Ramos (cell line): ENCODE data around the gene RHOH.
"Not testable (repeated sequence)": the region's sequence is repeated elsewhere in the genome, so short reads cannot be mapped to it uniquely, and the experiment has no call there.

Source experiments
- in situ Hi-C: fragments of 300-500 bp; cut with MboI; formaldehyde crosslinking; loops from one replicate; pipeline ENCODE4 v1.14.3; 2022; ENCODE audit warnings: low sequenced_read_pairs; ENCODE audit not compliant: unreplicated experiment

Gene RHOH, protein sequence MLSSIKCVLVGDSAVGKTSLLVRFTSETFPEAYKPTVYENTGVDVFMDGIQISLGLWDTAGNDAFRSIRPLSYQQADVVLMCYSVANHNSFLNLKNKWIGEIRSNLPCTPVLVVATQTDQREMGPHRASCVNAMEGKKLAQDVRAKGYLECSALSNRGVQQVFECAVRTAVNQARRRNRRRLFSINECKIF

DNA sequence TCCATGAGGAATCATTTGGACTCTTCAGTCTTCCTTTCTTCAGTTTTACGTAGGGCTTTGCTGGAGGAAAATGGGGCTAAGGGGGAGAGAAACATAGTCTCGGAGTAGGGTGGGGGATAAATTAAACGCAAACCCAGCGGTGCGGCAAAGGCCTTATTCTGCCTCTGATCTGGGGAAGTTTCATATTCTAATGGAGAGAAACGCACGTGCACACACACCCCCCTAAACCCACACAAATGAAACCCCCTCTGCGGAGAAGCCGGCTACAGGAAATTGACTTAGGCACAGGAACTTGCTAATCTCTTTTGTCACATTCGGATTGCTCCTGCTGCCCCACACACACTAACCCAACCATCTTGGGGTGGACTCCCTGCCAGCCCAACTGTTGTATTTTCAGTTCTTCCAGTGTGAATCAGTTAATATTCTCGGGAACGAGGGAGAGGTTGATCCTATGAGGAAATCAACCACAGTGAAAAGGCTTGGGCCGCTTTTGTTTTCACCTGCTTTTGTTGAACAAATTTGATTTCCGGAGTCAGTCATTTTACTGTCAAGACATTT, at the start of gene RHOH:
TSS of gene RHOH (plus strand) at position 308 of the 558 bp plus-strand sequence. CDS start 46,356 bp downstream, outside the sequence.
- in situ Hi-C loops: loop anchor here (5.0 to 25.0 kb wide), 3 partner anchors 110 to 1435 kb away; no protein-coding TSS in a partner anchor

DNA sequence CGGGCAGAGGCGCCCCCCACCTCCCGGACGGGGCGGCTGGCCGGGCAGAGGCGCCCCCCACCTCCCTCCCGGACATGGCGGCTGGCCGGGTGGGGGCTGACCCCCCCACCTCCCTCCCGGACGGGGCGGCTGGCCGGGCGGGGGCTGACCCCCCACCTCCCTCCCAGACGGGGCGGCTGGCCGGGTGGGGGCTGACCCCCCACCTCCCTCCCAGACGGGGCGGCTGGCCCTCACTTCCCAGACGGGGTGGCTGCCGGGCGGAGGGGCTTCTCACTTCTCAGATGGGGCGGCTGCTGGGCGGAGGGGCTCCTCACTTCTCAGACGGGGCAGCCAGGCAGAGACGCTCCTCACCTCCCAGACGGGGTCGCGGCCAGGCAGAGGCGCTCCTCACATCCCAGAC, 49.3 kb upstream of the RHOH start:
- in situ Hi-C loops: not testable (repeated sequence)

DNA sequence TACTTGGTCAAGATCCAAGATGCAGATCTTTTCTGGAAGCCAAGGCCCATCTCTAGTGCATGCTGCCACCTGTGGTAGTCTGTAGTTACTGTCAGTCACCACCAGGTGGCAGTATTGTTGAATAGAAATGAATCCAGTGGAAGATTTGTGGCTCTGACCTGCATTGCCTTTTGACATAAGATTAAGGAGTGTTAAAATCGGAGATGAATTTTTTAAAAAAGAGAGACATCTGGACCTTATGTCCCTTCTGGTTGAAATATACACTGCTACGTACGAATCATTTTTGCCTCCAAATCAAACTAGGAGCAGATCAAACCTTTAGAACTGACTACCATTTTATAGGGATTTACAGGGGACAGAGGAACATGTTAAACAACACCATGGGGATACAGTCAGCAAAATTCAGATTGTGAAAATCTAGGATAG, 46.9 kb upstream of the RHOH start:
- in situ Hi-C loops: loop anchor here (5.0 kb wide), 1 partner anchor 162 kb away; no protein-coding TSS in a partner anchor

DNA sequence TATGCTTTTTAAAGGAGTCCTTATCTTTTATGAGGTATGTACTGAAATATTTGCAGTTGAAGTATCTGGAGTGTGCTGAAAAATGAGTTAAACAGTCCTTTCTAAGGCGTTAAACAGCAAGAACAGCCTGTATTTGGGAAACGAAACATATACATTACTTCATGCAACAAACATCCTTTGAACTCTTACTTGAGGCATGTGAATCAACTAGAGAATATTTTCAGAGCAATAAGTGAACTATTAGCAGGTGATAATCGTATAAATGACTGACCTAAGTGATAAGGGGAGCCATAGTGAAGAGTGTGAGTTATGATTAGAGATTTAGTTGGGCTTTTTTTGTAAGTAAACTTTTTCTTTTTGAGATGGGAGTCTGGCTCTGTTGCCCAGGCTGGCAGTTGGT, 45.9 kb upstream of the RHOH start:
- in situ Hi-C loops: loop anchor here (5.0 kb wide), 1 partner anchor 161 kb away; no protein-coding TSS in a partner anchor

DNA sequence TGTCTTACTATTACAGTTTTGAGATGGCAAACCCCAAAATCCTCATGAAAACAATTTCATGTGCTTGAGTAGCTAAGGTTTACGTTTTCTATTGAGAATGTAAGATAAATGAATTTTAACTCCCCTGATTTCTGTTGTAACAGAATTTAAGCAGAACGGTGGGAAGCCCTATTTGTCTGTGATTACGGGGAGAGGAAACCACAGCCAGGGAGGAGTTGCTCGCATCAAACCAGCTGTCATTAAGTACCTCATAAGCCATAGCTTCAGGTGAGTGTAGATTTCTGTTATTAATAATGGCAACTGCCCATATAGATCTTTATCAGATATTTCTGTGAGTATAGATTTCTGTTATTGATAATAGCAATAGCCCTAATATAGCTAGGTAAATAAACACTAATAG, 44.2 kb upstream of the RHOH start:
- in situ Hi-C loops: loop anchor here (5.0 kb wide), 1 partner anchor 160 kb away; no protein-coding TSS in a partner anchor

DNA sequence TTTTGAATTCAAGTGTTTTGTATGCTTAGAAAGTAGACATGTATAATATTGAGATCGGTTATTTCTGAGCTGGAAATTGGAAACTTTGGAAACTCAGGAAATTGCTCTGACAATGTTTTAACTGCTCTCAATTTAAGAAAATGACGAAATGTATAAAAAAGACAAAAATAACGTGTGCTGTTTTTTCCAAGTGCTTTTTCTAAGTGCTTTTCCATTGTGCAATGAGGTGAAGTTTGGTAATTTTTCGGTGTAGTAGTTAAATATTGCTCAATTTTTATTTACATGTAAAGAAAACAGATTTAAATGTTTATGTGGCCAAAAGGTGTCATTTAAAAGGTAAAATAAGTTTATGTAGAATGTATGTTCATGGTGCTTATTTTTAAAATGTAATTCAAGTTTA, 39.4 kb upstream of the RHOH start:
- in situ Hi-C loops: no loop called here

DNA sequence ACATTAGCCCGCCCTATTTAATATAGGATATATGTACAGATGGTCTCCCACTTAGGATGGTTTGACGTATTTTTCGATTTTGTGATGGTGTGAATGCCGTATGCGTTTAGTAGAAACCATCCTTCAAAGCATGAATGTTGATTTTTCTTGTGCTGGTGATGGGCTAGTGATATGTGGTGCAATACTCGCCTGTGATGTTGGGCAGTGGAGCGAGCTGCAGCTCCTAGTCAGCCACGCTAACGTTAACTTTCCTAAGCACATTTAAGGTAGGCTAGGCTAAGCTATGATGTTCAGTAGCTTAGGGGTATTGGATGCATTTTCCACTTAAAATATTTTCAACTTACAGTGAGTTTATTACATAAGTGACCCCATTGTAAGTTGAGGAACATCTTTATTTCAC, 36.6 kb upstream of the RHOH start:
- in situ Hi-C loops: no loop called here

DNA sequence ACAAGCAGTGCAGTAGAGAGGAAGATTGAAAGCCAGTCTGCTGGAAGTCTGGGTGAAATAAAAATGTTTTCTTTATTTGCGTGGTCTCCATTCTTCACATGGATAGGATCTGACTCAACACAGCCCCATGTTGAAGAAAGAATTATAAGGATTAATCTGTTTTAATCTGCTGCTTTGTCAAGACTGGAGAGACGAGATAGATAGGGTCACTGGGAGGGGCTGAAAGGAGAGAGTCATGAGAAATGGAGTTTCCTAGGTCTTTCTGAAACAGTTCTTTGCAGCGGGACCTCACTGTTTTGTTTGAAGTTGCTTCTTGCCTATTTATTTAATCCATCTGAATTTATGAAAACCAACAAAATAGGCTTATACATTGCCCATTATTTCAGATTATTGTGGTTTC, 32.4 kb upstream of the RHOH start:
- in situ Hi-C loops: no loop called here

DNA sequence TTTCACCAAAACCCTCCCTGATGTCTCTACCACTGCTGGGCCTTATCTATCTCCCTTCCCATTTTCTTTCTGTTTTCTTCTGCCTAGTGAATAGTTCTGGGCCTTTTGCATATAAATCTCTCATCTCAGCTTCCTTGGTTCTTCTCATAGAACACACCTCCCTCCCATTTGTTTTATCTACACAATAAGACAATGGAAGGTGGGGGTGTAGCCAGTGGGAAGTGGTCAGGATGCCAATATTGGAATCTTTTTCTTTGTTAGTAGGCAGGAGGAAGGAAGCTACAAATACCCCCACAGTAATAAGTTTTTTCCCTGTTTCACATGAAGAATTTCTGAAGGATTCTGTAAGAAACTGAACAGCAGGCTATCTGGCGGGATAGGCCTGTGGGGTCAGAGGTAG, 30.9 kb upstream of the RHOH start:
- in situ Hi-C loops: no loop called here

DNA sequence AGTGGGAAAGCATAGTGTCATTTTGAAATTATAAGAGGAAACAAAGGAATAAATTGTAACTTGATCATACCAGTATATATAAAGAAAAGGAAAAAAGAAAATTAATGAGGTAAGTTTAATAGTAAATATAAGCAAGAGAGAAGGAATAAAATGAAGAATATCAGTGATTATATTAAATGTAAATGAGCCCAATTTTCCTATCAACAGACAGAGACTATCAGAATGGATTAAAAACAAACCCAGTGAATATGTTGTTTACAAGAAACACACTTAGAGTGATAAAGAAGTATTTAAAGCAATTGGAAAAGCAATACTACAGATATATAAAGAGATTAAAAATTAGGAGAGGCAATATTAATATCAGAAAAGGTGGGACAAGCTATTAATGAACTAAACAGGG, 28.8 kb upstream of the RHOH start:
- in situ Hi-C loops: no loop called here

DNA sequence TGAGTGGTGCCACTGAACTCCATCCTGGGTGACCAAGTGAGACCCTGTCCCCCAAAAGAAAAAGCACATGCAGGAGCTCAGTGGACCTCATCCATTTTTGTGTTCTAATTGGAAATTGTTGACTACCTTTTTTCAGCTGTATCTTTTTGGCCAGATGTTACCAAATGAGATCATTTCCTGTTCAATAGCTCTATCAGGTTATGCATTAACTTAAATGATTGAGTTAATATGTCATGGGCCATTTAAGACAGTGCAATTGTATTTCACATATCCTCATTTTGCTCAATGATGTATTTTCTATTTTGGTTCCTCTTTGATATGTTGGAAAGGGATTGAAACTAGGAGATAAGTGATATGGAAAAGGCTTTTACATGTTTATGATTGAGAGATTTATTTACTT, 26.2 kb upstream of the RHOH start:
- in situ Hi-C loops: no loop called here

DNA sequence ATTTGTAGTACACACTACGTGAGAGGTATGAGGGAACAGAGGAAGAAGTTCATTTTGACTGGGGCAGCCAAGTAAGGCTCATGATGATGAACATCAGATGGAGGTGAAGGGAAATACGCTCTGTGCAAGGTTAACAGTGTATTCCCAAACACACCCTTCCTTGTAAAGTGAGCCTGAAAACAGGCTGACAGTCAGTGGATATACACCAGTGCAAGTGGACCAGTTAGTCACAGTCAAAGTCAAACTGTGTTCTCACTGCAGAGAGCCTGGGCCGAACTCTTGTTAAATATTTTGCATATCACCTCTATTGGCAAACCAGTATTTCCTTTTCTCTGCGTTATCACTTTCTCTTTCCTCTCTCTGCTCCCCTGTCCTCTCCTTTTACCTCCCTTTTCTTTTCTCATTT, 23.4 kb upstream of the RHOH start:
- in situ Hi-C loops: no loop called here

DNA sequence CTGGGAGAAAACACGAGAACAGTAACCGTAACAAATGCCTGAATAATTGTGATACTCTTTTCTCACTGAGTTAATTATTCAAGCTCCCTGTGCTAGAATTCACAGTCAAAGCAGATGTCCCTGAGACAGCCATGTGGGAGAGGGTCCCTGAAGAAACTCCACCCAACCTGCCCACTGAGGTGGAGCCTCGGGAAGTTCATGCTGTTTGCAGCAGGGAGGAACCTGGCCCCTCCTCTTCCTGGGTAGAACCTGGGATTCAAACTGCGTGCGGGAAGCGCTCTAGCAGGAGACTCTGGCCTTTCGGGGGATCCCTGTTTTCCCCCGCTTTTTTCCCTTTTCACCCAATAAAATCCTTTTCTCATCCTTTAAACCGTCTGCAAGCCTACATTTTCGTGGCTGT, 20.2 kb upstream of the RHOH start:
- in situ Hi-C loops: loop anchor here (25.0 kb wide), 2 partner anchors 811 to 1414 kb away; no protein-coding TSS in a partner anchor

DNA sequence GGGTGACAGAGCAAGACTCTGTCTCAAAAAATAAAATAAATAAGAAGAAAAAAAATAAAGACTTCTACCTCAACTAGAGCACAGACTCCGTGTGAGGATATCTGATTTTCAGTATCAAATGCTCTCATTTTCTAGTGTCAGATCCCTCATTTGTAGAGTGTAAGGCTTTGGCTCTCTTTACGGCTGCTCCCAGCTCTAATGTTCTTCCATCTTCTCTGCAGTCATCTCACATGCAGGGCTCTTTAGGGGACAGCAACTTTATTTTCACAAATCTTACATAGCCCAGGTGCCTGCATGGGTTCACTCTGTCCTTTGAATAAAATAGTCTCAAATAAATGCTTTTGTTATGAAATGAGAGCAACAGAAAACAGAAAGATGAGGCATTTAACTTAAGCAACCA, 19.2 kb upstream of the RHOH start:
- in situ Hi-C loops: loop anchor here (25.0 kb wide), 2 partner anchors 810 to 1415 kb away; no protein-coding TSS in a partner anchor

DNA sequence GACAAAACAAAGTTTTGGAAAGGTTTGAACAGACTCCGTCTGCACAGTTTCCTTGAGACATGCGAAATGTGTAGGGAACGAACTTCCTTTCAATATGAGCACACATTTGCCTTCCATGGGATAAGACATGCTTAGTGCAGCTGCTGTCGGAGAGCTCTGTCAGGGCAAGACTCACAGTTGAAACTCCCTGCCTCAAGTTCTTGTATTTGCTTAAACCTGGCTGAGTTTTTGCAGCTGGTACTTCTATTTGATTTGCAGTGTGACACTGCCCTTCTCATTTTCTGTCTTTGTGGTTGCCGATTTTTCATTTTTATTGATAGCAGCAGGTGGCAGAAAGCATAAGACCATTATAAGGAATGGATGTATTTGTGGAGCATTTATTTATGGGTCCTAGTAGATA, 18.2 kb upstream of the RHOH start:
- in situ Hi-C loops: loop anchor here (25.0 kb wide), 2 partner anchors 809 to 1416 kb away; no protein-coding TSS in a partner anchor

DNA sequence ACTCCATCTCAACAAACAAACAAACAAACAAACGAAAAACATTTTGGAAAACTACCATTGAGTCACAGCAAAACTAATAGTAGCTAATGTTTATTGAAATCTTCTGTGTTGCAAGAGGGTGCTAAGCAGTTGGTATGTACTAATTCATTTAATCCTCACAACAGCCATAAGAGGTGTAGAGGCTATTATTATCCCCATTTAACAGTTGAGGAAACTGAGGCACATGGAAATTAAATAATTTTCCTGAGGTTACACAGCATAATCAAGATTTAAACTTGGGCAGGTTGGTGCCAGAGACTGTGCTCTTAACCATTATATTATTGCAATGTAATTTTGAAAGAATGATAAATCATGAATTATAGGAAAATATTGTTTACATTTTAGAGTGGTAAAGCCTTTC, 17.5 kb upstream of the RHOH start:
- in situ Hi-C loops: loop anchor here (25.0 kb wide), 2 partner anchors 808 to 1417 kb away; no protein-coding TSS in a partner anchor

DNA sequence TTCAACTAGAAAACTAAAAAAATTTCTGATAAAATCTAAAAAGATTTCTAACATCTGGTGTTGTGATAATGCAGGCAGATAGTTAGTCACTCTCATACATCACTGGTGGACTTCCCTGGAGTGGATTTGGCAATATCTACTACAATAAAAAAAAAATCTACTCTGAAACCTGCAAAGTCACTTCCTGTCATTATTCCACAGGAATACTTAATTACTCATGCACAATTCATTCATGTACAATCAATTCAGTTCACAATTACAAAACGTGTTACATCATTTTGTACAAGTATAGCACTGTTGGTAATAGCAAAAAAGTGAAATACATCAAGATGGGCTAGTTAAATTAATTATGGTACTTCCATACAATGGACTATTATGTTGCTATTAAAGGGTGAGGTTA, 16.5 kb upstream of the RHOH start:
- in situ Hi-C loops: loop anchor here (10.0 to 25.0 kb wide), 3 partner anchors 807 to 1418 kb away; partner anchors contain the start of gene RFC1

DNA sequence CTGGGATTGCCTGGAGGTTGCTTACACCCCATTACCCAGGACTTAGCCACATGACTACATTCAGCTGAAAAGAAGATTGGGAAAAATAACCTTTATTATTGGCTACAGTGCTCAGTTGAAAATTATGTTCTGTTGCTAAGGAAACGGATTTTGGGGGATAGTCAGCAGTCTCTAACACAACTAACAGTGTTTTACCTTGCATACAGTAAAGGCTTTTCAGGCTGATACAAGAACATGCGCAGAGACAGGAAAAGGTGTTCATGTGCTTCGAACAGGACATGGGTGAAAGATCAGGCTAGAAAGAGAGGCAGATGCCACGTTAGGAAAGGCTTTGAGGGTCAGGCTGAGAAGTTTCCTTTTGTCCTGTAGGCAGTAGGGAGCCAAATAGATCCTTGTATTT, 14.8 kb upstream of the RHOH start:
- in situ Hi-C loops: loop anchor here (10.0 to 25.0 kb wide), 3 partner anchors 805 to 1420 kb away; partner anchors contain the start of gene RFC1

DNA sequence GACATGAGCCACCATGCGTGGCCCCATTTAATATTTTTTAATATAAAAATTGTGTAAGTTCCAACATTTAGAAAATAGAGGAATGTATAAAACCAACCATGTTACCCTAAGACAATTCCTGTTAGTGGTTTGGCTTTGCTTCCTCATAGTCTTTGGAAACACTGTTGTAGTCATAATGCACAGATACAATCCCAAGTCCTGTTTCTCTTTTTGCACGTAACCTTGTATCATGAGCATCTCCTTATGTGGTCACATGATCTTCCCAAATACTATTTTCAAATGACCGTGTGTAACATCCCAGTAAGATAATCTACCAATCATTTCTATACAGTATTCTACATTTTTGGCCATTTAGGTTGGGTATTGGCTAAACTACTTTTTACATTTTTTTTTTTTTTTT, 13.9 kb upstream of the RHOH start:
- in situ Hi-C loops: loop anchor here (10.0 to 25.0 kb wide), 3 partner anchors 804 to 1421 kb away; partner anchors contain the start of gene RFC1

DNA sequence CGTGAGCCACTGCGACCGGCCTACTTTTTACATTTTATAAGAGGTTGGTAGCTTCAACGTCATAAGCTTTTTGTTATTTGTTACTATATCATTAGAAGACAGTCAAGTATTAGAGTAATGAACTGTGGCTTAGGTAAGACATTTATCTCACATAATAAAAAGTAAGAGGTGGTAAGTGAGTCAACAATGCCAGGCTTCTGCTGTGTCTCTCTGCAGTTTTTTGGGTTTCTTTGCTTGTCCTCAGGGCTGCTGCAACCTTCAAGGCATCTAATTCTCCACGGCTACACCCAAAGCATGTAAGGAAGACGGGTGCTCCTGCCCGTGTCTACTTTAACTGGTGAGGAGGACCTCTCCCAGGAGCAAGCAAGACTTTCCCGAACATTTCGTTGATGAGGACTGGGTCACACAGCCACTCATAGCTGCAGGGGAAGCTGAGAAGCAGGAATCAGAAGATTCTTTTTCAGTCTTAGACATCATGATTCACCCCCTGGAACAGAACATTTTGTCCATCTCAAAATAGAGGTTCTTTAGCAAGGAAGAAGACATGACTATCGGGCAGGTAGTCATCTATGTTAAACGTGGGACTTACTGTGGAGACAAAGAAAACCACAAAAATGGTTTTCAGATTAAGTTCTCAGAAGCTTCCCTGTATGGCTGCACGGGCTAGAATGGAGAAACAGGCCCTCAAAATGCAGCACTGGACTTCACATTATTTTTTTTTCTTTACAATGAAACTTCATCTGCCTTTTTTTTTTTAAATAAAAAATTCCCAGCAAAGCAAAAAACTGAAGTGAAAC, 13.0 kb upstream of the RHOH start:
- in situ Hi-C loops: loop anchor here (10.0 to 25.0 kb wide), 3 partner anchors 803 to 1422 kb away; partner anchors contain the start of gene RFC1
